ENCODE results near the gene GPI.
A peak's percentile ranks its signal among the peaks of the same experiment; 100 is the strongest.

GPI gene

DNA sequence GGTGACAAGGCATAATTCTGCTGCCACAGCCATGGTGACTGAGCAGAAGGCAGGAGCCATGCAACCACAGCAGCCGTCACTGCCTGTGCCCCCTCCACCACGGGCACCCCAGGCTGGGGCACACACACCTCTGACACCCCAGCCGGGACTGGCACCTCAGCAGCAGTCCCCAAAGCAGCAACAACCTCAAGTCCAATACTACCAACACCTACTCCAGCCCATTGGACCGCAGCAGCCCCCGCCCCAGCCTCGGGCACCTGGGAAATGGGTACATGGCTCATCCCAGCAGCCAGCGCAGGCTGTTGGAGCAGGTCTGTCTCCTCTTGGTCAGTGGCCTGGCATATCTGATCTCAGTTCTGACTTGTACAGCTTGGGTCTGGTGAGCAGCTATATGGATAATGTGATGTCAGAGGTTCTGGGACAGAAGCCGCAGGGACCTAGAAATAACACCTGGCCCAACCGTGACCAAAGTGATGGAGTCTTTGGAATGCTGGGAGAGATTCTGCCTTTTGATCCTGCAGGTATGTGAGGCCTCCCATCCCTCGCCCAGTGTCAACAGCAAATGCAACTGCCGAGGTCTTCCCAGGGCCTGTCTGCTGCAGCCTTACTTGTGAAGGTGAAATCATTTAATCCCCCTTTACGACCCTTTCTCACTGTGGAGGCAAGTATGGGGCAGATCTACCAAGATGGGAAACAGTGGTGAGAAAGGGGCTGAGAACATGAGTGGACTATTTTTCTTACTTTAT lies 22.9 kb upstream of the GPI start:
- DNase-seq (ENCODE audit: low read depth in 2 of 2), result no peak

DNA sequence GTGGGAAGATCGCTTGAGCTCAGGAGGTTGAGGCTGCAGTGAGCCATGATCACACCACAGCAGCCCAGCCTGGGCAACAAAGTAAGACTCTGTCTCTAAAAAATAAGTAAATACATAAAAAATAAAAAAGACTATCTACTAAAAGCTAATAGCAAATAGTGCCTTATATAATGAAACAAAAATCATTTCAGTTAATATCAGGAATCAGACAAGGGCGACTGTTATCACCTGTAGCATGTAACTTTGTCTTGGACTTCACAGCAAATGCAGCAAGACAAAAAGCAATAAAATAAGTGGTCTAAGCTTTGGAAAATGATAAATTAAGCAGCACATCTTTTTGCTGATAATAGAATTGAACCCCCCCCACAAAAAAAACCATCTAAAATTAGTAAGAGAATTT lies 21.2 kb upstream of the GPI start:
- DNase-seq (ENCODE audit: low read depth in 2 of 2), result no peak

DNA sequence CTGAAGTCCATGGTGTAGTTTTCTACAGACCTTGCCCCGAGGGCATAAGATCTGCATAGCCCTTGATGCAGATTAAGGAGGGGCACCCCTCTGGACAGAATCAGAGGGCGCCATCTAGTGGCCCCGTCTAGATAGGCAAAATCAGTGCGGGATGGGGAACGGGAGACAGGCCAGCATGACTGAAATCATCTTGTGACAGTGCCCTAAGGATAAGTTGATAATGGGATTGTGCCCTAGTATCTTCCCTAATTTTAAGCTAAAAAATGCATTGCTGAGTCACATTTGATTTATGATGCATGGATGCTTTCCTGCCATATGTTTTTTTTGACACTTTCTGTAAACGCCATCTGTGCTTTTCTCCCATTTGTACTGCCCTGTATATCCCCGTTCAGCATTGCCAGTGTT lies 19.0 kb upstream of the GPI start:
- DNase-seq (ENCODE audit: low read depth in 2 of 2), result peak; percentile 45 to 62

DNA sequence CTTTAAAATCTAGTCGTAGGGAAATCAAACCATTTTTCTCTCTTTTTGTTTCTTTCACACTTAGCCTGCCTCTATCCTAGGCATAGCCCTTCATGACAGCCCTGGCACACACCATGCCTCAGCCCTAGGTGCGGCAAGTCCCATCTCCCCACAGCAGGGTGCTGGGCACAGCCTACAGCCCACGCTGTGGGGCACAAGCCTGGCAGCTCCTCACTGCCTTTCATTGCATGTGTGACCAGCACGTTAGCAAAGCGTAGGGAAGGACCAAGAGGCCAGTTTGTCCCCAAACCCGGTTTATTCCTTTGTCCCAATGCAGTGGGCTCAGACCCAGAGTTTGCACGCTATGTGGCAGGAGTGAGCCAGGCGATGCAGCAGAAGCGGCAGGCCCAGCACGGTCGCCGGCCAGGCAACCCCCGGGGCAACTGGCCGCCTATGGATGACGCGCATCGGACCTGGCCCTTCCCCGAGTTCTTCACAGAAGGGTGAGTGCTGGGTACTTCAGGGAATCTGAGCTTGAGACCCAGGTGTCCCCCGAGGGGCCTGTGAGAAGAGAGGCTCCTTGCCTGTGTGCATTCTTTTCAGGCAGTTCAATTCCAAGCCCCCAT lies 17.3 kb upstream of the GPI start:
- DNase-seq (ENCODE audit: low read depth in 2 of 2), result no peak

DNA sequence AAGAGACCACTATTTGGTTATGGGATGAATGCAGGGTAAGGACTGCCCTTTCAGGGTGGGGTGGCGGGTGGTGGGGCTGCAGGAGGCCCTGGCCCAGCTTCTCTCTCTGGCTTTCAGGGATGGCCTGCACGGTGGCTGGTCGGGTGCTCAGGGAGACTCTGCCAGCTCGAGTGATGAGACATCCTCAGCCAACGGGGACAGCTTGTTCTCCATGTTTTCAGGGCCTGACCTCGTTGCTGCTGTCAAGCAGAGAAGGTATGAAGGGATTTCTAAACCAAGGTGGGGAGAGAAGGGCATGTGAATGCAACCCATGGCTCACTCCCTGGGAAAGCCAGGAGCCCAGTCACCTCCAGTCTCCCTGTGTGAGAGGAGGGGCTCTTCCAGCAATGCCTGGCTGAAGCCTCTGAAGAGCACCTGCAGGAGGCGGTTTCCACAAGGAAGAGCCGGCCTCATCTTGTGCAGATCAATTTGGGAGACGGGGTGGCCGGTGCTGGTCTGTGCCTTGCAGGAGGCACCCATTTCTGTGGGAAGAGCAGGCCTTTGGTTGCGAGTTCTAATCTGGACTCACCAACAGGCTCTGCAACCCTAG lies 16.0 kb upstream of the GPI start:
- DNase-seq (ENCODE audit: low read depth in 2 of 2), result no peak

DNA sequence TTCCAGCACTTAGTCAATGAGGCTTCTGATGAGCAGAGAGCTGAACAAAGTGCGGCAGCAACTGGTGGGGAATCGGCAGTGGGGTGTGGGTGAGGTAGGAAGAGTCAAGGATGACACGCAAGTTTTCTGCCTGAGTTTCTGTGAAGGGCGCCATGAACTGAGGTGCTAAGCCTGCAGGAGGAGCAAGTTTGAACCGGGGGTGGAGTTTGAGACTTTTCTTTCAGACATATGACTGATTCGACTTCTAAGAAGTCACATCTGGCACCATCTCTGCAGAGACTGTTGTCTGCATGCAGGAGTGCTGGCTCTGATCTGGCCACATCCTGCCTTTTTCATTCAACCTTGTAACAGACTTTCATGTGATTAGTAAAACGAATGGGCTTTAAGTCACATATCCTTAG lies 14.8 kb upstream of the GPI start:
- peak; percentile 17 to 58 for DNase-seq (ENCODE audit: low read depth in 2 of 2)

DNA sequence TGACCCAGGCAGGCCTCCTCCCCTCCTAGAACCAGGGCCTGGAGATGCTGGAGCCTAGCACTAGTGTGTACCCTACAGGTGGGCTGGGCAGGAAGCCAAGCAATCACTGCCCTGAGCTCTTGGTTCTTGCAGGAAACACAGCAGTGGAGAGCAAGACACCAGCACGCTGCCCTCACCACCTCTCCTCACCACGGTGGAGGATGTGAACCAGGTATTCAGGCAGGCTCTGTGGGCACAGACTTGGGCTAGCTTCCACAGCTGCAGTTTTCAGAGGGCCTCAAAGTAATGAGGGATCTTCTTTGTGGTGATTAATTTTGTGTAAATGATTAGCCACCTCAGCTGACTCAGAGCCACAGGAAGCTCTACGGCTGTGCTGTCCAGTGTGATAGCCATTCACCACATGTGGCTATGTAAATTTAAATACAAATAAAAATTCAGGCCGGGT lies 13.6 kb upstream of the GPI start:
- DNase-seq (ENCODE audit: low read depth in 2 of 2), result no peak

DNA sequence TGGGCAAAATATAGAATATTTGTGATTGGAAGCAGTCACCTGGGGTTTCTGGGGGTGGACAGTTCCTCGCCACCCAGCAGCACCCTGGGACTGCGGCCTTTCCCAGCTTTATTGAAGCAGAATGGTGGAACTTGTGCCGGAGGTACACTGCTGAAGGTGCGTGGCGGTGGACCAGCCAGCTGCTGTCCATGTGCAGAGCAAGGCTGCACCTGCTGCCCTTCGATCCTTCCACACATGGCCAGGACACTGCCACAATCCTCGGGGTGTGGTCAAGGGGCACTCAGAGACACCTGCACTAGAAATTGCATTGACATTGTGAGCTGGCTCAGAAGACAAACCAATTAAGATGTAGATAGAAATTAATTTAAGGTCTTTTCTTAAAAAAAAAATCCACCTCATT lies 11.4 kb upstream of the GPI start:
- no peak for DNase-seq (ENCODE audit: low read depth in 2 of 2)

DNA sequence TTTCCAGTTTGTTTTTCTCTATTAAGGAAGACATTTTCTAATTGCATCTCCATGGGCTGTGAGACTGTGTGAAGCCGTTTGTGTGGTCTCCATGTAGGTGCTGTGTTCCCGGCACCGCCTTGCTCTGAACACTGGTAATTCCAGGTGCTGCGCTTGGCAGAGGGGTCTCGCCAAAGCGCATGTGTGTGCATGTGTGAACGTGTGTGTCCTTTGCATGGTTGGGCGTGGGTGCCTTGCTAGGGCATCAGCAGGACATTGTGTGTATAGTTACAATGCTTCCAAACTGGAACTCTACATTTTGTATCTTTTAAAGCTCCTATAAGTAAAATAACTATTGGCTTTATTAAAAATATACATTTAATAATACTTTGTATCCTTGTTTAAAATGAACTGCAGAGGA lies 9.8 kb upstream of the GPI start:
- DNase-seq (ENCODE audit: low read depth in 2 of 2), result no peak

DNA sequence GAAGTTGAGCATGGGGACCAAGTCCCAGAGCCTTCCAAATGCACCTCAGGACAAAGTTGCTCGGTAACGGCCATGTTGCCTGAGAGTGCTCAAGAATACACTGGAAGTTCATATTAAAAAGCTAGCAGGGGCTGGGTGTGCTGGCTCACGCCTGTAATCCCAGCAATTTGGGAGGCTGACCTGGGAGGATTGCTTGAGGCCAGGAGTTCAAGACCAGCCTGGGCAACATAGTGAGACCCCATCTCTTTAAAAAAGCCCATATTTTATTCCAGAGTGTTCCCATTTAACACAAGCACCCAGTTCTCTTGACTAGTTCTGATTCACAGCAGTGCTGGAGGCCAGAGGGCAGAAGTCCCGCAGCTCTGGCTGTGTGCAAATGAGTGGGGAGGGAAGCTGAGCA lies 8.1 kb upstream of the GPI start:
- no peak for DNase-seq (ENCODE audit: low read depth in 2 of 2)

DNA sequence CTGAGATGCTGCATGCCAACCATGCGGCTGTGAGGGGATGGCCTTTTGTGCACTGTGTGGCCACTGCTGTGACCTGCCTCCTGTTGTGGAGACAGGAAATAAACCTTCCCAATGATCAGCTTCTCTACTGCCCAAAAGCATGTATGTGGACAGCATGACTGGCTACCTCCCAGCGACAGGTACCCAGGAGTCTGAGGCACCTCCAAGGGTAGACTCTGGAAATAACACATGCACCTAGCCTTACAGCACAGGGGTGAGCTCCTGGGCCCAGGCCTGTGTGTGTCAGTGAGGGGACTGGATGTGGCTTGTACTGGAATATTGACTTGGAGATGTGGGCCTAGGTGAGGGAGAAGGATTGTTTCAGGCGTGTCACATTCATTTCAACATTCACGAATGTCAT lies 7.6 kb upstream of the GPI start:
- DNase-seq (ENCODE audit: low read depth in 2 of 2), result no peak

DNA sequence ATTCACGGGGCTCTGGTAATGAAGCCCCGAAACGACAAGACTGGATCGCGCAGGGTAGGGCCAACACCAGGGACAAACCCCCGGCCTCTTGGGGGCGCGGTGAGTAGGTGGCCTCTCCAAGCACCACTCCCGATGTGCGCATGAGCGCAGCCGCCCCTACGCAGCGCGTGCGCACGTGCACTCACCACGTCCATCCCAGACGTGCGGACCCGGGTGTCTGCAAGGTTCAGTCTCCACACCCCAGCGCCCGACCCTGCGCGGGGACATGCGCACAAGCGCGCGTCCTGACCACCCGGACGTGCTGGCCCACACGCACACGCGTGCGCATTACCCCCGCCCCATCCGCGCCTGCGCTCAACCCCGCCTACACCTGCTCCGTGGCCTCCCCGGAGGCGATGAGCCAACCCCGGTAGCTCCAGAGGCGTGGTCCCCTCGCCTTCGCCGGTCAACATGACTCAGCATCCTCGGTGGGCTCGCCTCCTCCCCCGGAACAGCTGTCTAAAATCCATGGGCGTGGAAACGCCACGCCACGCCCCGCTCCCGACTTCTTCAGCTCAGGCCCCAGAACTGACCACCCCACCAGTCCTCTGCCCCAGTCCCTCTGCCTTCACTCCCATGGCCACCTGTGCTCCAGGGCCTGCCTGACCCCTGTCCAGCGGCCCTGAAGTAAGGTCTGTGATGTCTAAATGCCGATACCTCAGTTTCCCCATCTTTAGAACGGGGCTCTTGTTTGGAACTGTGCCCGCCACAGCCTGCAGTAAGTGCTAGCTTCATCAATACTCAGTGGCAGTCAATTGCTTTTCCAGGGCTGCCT lies 5.6 kb upstream of the GPI start:
- peak; percentile 89 to 97 for DNase-seq (ENCODE audit: low read depth in 2 of 2)

DNA sequence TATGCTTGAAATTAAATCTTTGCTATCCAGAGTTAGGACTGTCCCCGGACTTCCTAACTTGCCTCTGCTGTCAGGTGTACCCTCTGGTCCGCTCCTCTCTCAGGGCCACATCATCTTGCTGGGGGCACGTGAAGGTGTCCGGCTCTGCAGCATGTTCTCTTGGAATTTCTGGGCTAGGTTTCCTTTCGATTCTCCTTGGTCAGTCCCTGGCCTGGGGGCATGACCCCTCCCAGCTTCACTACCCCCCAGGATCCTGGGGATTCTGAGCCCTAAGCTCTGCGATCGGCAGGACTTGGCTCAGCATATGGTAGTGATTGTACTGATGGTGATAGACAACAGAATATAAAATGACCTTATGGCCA lies 5.1 kb upstream of the GPI start:
- no peak for DNase-seq (ENCODE audit: low read depth in 2 of 2)

DNA sequence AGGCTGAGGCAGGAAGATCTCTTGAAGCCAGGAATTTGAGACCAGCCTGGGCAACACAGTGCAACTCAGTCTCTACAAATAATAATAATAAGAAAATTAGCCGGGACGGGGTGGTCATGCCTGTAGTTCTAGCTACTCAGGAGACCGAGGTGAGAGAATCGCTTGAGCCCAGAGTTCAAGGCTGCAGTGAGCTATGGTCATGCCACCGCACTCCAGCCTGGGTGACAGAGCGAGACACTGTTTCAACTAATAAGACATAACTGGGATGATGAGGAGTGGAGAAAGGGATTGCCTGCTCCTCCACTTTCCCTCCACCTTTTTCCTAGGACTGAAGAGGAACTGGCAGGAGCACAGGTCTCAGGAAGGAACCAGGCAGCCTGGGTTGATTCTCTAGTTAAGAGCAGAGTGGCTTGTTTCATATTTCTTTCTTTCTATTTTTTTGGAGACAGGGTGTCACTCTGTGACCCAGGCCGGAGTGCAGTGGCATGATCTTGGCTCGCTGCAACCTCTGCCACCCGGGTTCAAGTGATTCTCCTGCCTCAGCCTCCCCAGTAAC lies 4.6 kb upstream of the GPI start:
- DNase-seq (ENCODE audit: low read depth in 2 of 2), result no peak

DNA sequence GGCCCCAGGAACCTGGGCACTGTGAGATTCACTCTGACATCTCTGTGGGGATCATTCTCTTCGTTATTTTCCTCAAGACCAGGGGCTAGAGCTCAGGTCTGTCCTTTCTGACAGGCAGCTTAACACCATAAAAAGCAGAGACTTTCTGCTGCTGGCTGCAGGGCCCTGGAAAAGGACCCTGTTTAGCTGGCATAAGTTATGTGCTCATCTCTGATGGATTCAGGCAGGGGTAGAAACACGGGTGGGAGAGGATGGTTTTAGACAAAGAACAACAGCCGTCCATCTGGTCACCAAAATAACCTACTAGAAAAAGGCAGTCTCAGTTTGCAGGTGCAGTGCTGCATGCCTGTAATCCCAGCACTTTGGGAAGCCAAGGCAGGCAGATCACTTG lies 2.3 kb upstream of the GPI start:
- no peak for DNase-seq (ENCODE audit: low read depth in 2 of 2)

DNA sequence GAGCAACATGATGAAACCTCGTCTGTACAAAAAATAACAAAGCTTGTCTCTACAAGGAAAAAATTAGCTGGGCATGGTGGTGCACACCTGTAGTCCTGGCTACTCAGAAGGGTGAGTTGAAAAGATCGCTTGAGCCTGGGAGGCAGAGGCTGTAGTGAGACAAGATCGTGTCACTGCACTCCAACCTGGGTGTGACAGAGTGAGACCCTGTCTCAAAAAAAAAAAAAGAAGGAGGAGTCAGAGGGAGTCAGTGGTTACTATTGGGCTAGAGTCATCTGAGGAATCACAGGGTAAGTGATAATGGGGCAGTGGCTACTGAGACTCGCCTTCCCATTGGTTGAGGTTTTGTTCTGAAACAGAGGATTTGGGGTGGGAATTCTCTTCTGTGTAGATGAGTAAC lies 1.9 kb upstream of the GPI start:
- DNase-seq (ENCODE audit: low read depth in 2 of 2), result no peak

DNA sequence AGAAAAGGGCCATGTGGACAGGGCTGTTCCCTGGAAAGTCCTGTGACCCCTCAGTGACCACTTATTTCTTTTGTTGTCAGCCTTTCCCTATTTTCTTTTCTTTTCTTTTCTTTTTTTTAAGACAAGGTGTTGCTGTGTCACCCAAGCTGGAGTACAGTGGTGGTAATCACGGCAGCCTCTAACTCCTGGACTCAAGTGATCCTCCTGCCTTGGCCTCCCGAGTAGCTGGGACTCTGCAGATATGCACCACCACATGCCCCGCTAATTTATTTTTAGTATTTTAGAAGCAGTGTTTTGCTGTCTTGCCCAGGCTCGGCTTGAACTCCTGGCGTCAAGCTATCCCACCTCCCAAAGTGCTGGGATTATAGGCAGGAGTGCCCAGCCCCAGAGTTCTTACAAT lies 1.1 kb upstream of the GPI start:
- no peak for DNase-seq (ENCODE audit: low read depth in 2 of 2)

DNA sequence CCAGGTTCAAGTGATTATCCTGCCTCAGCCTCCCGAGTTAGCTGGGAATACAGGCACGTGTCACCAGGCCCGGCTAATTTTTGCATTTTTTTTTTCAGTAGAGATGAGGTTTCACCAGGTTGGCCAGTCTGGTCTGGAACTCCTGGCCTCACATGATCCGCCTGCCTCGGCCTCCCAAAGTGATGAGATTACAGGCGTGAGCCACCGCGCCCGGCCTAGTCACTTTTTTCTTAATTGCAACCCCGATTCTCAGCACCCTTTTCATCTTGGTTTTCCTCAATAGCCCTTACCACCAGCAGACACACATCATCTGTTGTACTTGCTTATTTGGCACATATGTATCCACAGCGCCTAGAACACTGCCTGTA lies 550 bp upstream of the GPI start:
- DNase-seq (ENCODE audit: low read depth in 2 of 2), result no peak

DNA sequence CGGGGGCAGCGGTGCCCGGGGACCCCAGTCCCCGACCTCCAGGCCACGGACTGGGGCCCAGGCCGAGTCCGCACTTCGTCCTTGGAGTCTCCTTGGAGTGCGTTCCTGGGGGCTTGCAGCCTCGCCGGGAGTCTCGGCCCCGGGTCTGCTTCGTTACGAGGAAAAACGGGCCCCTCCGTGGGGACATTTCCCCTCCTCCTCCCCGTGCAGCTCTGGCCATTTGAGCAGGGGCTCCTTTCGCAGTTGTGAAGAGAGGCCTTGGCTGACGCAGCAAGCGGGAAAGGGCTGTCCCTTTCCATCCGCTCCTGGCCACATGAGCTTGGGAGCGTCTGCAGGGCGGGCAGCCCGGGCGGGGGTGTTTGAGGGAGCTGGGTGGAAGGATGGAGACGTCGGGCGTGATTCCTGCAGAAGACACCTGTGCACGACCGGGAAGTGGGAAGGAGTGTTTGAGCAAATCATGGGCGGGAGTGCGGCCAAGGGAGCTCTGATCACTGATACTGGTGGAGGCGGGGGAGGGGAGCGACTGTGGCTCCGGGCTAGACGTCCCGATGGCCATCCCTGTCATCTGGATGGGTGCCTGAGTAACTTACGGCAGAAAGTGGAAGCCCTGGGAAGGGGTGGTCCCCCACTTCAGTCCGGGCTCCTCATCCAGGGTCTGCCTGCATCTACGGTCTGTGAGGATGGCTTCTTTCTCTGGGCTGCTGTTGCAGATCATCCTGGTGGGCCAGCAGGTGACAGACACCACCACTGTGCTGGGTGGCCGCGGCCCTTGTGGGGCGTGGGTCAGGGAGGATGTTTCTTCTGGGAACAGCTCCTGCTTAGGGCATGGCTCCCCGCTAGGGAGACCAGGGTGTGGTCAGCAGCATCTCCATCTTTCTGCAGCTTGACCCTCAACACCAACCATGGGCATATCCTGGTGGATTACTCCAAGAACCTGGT lies 736 bp downstream of the GPI start:
- DNase-seq (ENCODE audit: low read depth in 2 of 2), result peak in 1 of 2 donors; percentile 24

DNA sequence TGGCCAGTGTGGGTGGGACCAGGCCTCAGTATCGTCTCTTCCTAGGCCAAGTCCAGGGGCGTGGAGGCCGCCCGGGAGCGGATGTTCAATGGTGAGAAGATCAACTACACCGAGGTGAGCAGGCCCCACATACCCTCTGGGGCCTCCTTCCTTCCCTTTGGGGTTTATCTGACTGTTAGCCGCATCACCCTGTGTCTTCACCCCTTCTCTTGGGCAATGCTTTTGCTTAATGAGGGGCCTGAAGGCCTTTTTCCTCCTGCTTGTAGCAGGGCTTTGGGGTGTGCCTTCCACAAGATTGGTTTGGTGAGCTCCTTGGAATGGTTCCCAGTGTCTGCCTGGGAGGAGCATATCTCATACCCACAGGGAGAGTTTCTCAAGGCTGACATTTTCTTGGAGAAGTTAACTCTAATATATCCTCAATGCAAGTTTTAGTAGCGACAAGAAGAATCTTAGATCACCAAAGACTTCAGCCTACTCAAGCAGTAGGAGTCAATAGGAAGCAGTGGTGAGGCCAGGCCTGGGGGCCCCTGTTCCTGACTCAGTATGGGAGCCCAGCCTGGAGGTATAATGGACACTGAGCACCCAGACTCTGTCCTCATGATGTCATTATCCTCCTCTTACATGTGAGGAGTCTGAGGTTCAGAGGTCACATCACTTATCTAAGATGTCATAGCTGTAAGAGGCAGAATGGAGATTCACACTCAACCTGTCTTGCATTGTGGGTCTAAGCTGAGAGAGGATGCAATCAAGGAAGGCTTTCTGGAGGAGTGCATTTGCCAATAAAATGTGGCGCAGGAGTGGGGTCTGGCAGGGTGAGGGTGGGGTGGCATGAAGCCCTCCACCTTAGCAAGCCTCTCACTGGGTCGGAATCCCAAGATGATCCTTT lies 2.0 kb downstream of the GPI start:
- no peak for DNase-seq (ENCODE audit: low read depth in 2 of 2)

All from stimulated activated CD4-positive, alpha-beta T cell treated with anti-CD3 and anti-CD28 coated beads, Interleukin-1b, Interleukin-23, amount 100 ng/mL, for 4 hours (primary cell).